ENCODE data around the gene MEF2A.
"Not testable (repeated sequence)": the region's sequence is repeated elsewhere in the genome, so short reads cannot be mapped to it uniquely, and the experiment has no call there.

MEF2A gene

GRCh38 chr15:99565299-99566156 is at the start of gene MEF2A:
TSS of gene MEF2A (plus strand) at chr15:99565984. CDS start at chr15:99633120, 67,136 bp downstream.
- peak; percentile 74 to 94 (median 87) for DNase-seq

GRCh38 chr15:99518191-99518590 is 47.6 kb upstream of the MEF2A start:
- no peak for DNase-seq

GRCh38 chr15:99519366-99519765 is 46.4 kb upstream of the MEF2A start:
- DNase-seq, result not testable (repeated sequence)

- DNase-seq, result no peak
Measured at GRCh38 chr15:99522288-99522687, 43.5 kb upstream of the MEF2A start.

- DNase-seq, result no peak
Measured at GRCh38 chr15:99526176-99526575, 39.6 kb upstream of the MEF2A start.

GRCh38 chr15:99526671-99527070 is 39.1 kb upstream of the MEF2A start:
- DNase-seq, result no peak

- DNase-seq, result peak in 29 of 51 donors; percentile 6 to 59 (median 22)
Measured at GRCh38 chr15:99536422-99537040, 29.3 kb upstream of the MEF2A start.

- peak in 17 of 51 donors; percentile 2 to 31 (median 13) for DNase-seq
Measured at GRCh38 chr15:99537344-99537743, 28.4 kb upstream of the MEF2A start.

GRCh38 chr15:99538261-99538660 is 27.5 kb upstream of the MEF2A start:
- DNase-seq, result no peak

- DNase-seq, result no peak
Measured at GRCh38 chr15:99542828-99543227, 23.0 kb upstream of the MEF2A start.

GRCh38 chr15:99545605-99546004 is 20.2 kb upstream of the MEF2A start:
- no peak for DNase-seq

GRCh38 chr15:99546441-99547100 is 19.2 kb upstream of the MEF2A start:
- DNase-seq, result no peak

GRCh38 chr15:99547517-99547916 is 18.3 kb upstream of the MEF2A start:
- DNase-seq, result no peak

GRCh38 chr15:99550077-99550476 is 15.7 kb upstream of the MEF2A start:
- DNase-seq, result no peak

- DNase-seq, result no peak
Measured at GRCh38 chr15:99552111-99552510, 13.7 kb upstream of the MEF2A start.

GRCh38 chr15:99554880-99555488 is 10.8 kb upstream of the MEF2A start:
- DNase-seq, result no peak

- no peak for DNase-seq
Measured at GRCh38 chr15:99556011-99556410, 9.8 kb upstream of the MEF2A start.

- DNase-seq, result no peak
Measured at GRCh38 chr15:99556578-99556977, 9.2 kb upstream of the MEF2A start.

GRCh38 chr15:99558084-99558483 is 7.7 kb upstream of the MEF2A start:
- DNase-seq, result no peak

- no peak for DNase-seq
Measured at GRCh38 chr15:99558571-99558970, 7.2 kb upstream of the MEF2A start.

GRCh38 chr15:99561476-99562230 is 4.1 kb upstream of the MEF2A start:
- no peak for DNase-seq
